Esophagus muscularis mucosa (tissue), 4 donors: ENCODE data around the gene DBN1. TPM values are rescaled to one million over a fixed set of nuclear protein-coding genes. Genes with fewer than 3 reads are reported as not detected.

Source experiments
- DNase-seq: peaks from one replicate; pipeline ENCODE4 v3.0.0-alpha.2; 2017; ENCODE audit errors: extremely low spot score
- H3K27ac ChIP-seq, 4 donors: fragments of 200-600 bp; sonication (generic); replicated peaks in 1 of 4; 1 replicate in 3 of 4; 2 replicates in 1 of 4; pipeline ENCODE4 v1.5.1; 2016 to 2019; ENCODE audit warnings: mild to moderate bottlenecking in 1 of 4
- H3K27me3 ChIP-seq, 4 donors: fragments of 200-600 bp; sonication (generic); one replicate each; pipeline versions ENCODE4 v1.5.1 to v1.6.0; 2016 to 2019
- H3K36me3 ChIP-seq, 4 donors: fragments of 200-600 bp; sonication (generic); one replicate each; pipeline ENCODE4 v1.5.1; 2016 to 2019
- H3K4me1 ChIP-seq, 4 donors: fragments of 200-600 bp; sonication (generic); one replicate each; pipeline ENCODE4 v1.5.1; 2016 to 2019
- H3K4me3 ChIP-seq, 4 donors: fragments of 200-600 bp; sonication (generic); 1 replicate in 2 of 4; 2 replicates in 2 of 4; pipeline ENCODE4 v1.5.1; 2016 to 2019; ENCODE audit warnings: mild to moderate bottlenecking in 4 of 4, moderate library complexity in 1 of 4
- H3K9me3 ChIP-seq, 4 donors: fragments of 200-600 bp; sonication (generic); 1 replicate in 3 of 4; 2 replicates in 1 of 4; pipeline ENCODE4 v1.5.1; 2016 to 2019
- EP300 ChIP-seq: sonication (generic); formaldehyde crosslinking; IDR thresholded peaks from one replicate; pipeline ENCODE4 v1.6.1; 2017; ENCODE audit warnings: antibody characterized with exemption
- POLR2A ChIP-seq: fragments of 450-650 bp; IDR thresholded peaks from one replicate; pipeline ENCODE4 v1.6.1; 2017; ENCODE audit warnings: antibody characterized with exemption, moderate library complexity, mild to moderate bottlenecking, low read depth
- POLR2AphosphoS5 ChIP-seq, 2 donors: sonication (generic); formaldehyde crosslinking; IDR thresholded peaks; one replicate each; pipeline ENCODE4 v1.6.1; 2017; ENCODE audit warnings: antibody characterized with exemption in 2 of 2
- WGBS: methylation state at CpG from one replicate; pipeline ENCODE4 v1.1.5; 2018; 5-methylcytosine and 5-hydroxymethylcytosine counted together
- intact Hi-C: fragments of 100-400 bp; cut with DNase I; formaldehyde crosslinking; loops from one replicate; pipeline ENCODE4 v1.15.1; 2023
- total RNA-seq, 4 donors: library from RNA; depleted of rRNA; stranded (reverse); fragments of >200 nt; gene quantifications; one replicate each; pipeline versions ENCODE4 v1.1.0 to v1.2.1, GENCODE V29; 2016
- TF ChIP-seq, protein P1 (sequence below), 3 experiments: fragments of 200-600 bp in 2 of 3; fragments of 450-650 bp in 1 of 3; sonication (generic) in 2 of 3; IDR thresholded peaks; one replicate each; pipeline ENCODE4 v1.5.1; 2017 to 2019; ENCODE audit warnings: antibody characterized with exemption in 3 of 3, mild to moderate bottlenecking in 2 of 3, moderate library complexity in 1 of 3

DBN1 gene
- total RNA-seq, 4 donors from 2014 or later: 92.2 to 160 (median 130) TPM

DNA sequence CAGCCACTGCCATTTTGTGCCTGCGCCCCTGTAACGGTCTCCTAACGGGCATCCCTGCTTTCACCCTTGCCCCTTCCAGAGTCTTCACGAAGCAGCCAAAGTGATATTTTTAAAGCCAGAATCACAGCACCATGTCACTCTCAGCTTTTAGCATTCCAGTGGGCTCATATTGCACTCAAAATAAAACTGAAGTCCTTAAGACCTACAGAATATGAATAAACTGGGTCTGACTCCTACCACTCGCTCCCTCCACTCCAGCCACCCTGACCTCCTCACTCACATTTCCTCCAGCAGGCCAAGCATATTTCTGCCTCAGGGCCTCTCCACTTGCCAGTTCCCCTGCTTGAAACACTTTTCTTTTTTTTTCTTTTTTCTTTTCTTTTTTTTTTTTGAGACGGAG lies 26.4 kb upstream of the DBN1 start:
- Histone ChIP-seq H3K27me3 (no peaks in the 10 kb centered on the region), H3K4me3 (no peak overlapping the region), H3K36me3 (peaks cover 0 to 16% (median 3%) of the 10 kb centered on the region in 4 donors), H3K27ac (peak overlapping the region in 2 of 4 donors; percentile 12 to 52), H3K9me3 (no peaks in the 10 kb centered on the region), H3K4me1 (peaks cover 34 to 48% (median 44%) of the 10 kb centered on the region in 4 donors)
- TF ChIP-seq POLR2AphosphoS5 (IDR thresholded peaks at IDR 0.05): no peak
- TF ChIP-seq EP300: no peak
- TF ChIP-seq, protein P1, sequence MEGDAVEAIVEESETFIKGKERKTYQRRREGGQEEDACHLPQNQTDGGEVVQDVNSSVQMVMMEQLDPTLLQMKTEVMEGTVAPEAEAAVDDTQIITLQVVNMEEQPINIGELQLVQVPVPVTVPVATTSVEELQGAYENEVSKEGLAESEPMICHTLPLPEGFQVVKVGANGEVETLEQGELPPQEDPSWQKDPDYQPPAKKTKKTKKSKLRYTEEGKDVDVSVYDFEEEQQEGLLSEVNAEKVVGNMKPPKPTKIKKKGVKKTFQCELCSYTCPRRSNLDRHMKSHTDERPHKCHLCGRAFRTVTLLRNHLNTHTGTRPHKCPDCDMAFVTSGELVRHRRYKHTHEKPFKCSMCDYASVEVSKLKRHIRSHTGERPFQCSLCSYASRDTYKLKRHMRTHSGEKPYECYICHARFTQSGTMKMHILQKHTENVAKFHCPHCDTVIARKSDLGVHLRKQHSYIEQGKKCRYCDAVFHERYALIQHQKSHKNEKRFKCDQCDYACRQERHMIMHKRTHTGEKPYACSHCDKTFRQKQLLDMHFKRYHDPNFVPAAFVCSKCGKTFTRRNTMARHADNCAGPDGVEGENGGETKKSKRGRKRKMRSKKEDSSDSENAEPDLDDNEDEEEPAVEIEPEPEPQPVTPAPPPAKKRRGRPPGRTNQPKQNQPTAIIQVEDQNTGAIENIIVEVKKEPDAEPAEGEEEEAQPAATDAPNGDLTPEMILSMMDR (IDR thresholded peaks at IDR 0.05): no peak
- no peak for TF ChIP-seq POLR2A
- WGBS: 81% methylated on average over 6 of the region's 6 CpGs
- intact Hi-C loops: loop anchor here (2.0 to 5.0 kb wide), 3 partner anchors 45 to 98 kb away; partner anchors contain the start of genes GRK6 and PFN3
- DNase-seq: no peak

DNA sequence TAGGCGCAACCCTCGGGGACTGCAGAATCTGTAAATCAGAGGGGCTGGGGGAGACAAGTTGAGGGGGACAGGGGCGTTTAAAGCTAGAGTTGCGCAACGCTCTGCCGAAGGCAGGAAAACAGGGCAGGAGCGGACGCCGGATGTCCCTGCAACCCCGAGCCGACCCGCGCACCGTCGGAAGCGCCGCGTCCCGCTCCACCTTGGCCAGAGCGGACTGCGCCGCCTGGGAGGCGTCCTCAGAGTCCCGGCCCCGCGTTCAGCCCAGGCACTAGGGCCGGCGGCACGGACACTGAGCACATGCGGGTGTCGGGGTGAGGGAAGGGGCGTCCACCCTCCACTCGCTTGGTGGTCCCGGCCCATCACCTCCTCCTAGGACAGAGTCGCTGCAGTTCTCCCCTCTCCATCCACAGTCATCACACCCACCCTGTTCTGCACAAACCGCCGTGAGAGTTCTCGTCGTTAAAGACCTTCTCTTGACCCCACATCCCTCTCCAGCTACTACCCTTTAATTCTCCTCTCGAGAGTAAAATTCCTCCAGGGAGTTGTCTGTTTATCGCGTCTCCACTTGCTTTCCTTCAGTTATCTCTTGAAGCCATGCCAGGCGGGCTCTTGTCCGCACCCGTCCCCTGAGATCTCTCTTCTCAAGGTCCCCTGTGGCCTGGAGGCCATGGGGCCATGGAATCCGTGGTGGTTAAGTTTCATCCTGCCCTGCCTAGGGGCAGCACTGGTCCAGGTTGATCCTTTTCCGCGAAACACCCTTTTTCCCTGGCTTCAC lies 24.8 kb upstream of the DBN1 start:
- WGBS: 25% methylated on average over 23 of the region's 48 CpGs
- Histone ChIP-seq H3K27me3 (no peaks in the 10 kb centered on the region), H3K27ac (peak overlapping the region; percentile 96 to 99 (median 98)), H3K4me1 (peaks cover 50 to 65% (median 61%) of the 10 kb centered on the region in 4 donors), H3K36me3 (peaks cover 0 to 17% (median 6%) of the 10 kb centered on the region in 4 donors), H3K9me3 (no peaks in the 10 kb centered on the region), H3K4me3 (peak overlapping the region; percentile 78 to 96 (median 88))
- DNase-seq: no peak
- intact Hi-C loops: no loop called here
- TF ChIP-seq, protein P1 (IDR thresholded peaks at IDR 0.05): no peak
- TF ChIP-seq EP300: no peak
- no peak for TF ChIP-seq POLR2A
- no peak for TF ChIP-seq POLR2AphosphoS5 (IDR thresholded peaks at IDR 0.05)

DNA sequence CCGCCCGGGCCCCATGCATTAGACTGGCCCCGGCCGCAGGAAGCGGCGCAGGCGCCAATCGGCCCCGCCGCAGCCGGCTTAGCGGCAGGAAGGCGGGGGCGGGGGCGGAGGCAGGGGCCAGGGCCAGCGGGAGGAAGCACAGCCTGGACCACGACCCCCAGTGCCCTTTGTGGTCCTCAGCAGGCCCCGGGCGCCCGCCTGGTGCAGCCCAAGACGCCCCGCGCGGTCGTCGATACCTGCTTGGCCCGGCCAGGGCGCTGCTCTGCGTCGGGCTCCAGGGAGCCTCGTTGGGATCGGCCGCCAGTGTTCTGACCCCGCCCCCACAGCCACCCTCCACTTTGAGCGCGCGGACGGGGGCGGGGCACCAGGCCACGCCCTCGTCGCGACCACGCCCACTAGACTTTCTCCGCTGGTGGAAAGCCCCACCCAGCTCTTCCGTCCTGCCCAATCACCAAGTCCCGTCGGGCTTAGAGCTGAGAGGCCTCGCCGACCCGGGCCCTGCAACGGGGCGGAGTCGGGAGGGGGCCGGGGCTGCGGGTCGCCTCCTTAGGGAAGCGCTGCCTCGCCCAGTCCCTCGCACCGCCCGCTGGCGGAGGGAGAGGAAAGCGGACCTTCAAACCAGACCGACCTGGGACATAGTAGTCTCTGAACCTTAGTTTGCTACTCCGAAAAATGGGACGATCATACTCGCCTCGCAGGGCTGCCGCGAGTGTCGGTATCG lies 24.0 kb upstream of the DBN1 start, which contains the start of gene PDLIM7:
Gene PDLIM7, minus strand, starts transcription at position 313 of the 721 bp plus-strand sequence. CDS start 1,092 bp downstream, outside the sequence.
- DNase-seq: peak; percentile 98
- no peaks in the 10 kb centered on the region for H3K27me3 ChIP-seq
- peaks cover 58 to 72% (median 68%) of the 10 kb centered on the region in 4 donors for H3K4me1 ChIP-seq
- 0% methylated on average over 5 of the region's 73 CpGs for WGBS
- TF ChIP-seq, protein P1 (IDR thresholded peaks at IDR 0.05): peak in 1 of 3 experiments; percentile 34
- TF ChIP-seq POLR2AphosphoS5 (IDR thresholded peaks at IDR 0.05) (peak in 1 of 2 donors; percentile 91), POLR2A (peak; percentile 87), EP300 (no peak)
- peak within 1 kb of the TSS; percentile 96 to 99 (median 98) for H3K27ac ChIP-seq
- H3K9me3 ChIP-seq: no peaks in the 10 kb centered on the region
- H3K4me3 ChIP-seq: peak within 1 kb of the TSS; percentile 78 to 96 (median 88)
- H3K36me3 ChIP-seq: peaks cover 0 to 22% (median 10%) of the 10 kb centered on the region in 4 donors
- intact Hi-C loops: no loop called here

DNA sequence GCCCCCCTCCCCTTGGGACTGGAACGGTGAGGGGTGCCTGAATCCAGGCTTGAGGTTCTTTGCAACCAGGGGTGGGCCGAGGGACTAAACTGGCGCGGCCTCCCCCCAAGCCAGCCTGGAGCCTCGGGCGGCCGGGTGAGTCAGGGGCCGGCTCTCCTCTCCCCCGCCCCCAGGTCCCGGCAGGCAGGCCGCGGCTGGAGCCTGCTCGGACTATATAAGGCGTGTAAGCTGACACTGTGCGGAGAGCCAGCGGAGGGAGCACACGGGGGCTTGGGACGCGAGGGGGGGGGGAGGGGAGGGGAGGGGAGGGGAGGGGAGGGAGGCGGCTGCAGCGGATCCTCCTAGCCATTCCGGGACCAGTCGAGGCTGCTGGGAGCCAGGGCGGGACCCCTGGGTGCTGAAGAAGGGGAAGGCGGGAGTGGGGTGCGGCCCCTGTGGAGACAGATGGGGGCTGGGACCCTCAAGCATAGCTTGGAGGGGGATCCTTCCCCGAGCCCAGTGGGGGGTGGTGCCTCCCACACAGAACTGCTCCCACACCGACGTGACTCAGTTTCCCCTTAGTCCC lies 23.4 kb upstream of the DBN1 start:
- Histone ChIP-seq H3K27ac (peak overlapping the region; percentile 96 to 99 (median 98)), H3K4me3 (peak overlapping the region; percentile 78 to 96 (median 88)), H3K4me1 (peaks cover 64 to 79% (median 75%) of the 10 kb centered on the region in 4 donors), H3K36me3 (peaks cover 0 to 29% (median 17%) of the 10 kb centered on the region in 4 donors), H3K27me3 (no peaks in the 10 kb centered on the region), H3K9me3 (no peaks in the 10 kb centered on the region)
- no peak for DNase-seq
- WGBS: 0% methylated on average over 1 of the region's 29 CpGs
- intact Hi-C loops: no loop called here
- TF ChIP-seq POLR2AphosphoS5 (IDR thresholded peaks at IDR 0.05) (peak in 1 of 2 donors; percentile 86), POLR2A (peak; percentile 58), EP300 (no peak)
- TF ChIP-seq, protein P1 (IDR thresholded peaks at IDR 0.05): no peak
